CD1c-positive myeloid dendritic cell (primary cell): ENCODE measurements around the gene CWC25.
"Not testable (repeated sequence)": the region's sequence is repeated elsewhere in the genome, so short reads cannot be mapped to it uniquely, and the experiment has no call there.

Experiments used
- DNase-seq: peaks from one replicate; pipeline ENCODE4 v3.0.0-alpha.2; 2016; ENCODE audit errors: extremely low spot score

Gene CWC25

GRCh38 chr17:38824899-38825761 is at the start of gene CWC25:
Gene CWC25, minus strand, starts transcription at chr17:38825321. Its CDS starts 138 bp downstream, at chr17:38825183.
- DNase-seq, result peak; percentile 99

GRCh38 chr17:38873640-38874380 is 48.7 kb upstream of the CWC25 start:
- no peak for DNase-seq

- DNase-seq, result no peak
Observed at GRCh38 chr17:38872671-38873385, 47.7 kb upstream of the CWC25 start.

GRCh38 chr17:38872027-38872511 is 46.9 kb upstream of the CWC25 start:
- DNase-seq, result peak; percentile 78

- DNase-seq, result peak; percentile 89
Observed at GRCh38 chr17:38871247-38872015, 46.3 kb upstream of the CWC25 start.

- peak; percentile 52 for DNase-seq
Observed at GRCh38 chr17:38870259-38871165, 45.4 kb upstream of the CWC25 start.

- DNase-seq, result peak; percentile 96
Observed at GRCh38 chr17:38869526-38870258, 44.6 kb upstream of the CWC25 start, which contains the start of gene LASP1. Gene LASP1, plus strand, starts transcription at chr17:38870058. Its CDS starts 132 bp downstream, at chr17:38870190.

- peak; percentile 84 for DNase-seq
Observed at GRCh38 chr17:38868817-38869525, 43.9 kb upstream of the CWC25 start.

GRCh38 chr17:38867968-38868816 is 43.1 kb upstream of the CWC25 start:
- peak; percentile 27 for DNase-seq

GRCh38 chr17:38867179-38867967 is 42.3 kb upstream of the CWC25 start:
- DNase-seq, result peak; percentile 62

- DNase-seq, result no peak
Observed at GRCh38 chr17:38864636-38865398, 39.7 kb upstream of the CWC25 start.

GRCh38 chr17:38861399-38861843 is 36.3 kb upstream of the CWC25 start:
- DNase-seq, result no peak

GRCh38 chr17:38857271-38857670 is 32.1 kb upstream of the CWC25 start:
- no peak for DNase-seq

GRCh38 chr17:38855101-38855714 is 30.1 kb upstream of the CWC25 start:
- DNase-seq, result not testable (repeated sequence)
